Epithelial cell of esophagus (primary cell): ENCODE measurements around the gene SPATA9.
"Not testable (repeated sequence)": the region's sequence is repeated elsewhere in the genome, so short reads cannot be mapped to it uniquely, and the experiment has no call there.

ENCODE experiments used
- DNase-seq: peaks from one replicate; pipeline ENCODE4 v3.0.0; 2010; ENCODE audit warnings: low read depth
- H3K4me3 ChIP-seq: 2 replicates; pipeline ENCODE4 v1.5.1; 2011; ENCODE audit warnings: mild to moderate bottlenecking, low read length, control low read depth
- TF ChIP-seq, protein P1 (sequence below): IDR thresholded peaks from 2 replicates; pipeline ENCODE4 v1.5.1; 2011; ENCODE audit warnings: low read depth, mild to moderate bottlenecking, low read length, control low read depth, inconsistent platforms; ENCODE audit not compliant: insufficient read depth; ENCODE audit errors: missing control alignments

Gene SPATA9

DNA sequence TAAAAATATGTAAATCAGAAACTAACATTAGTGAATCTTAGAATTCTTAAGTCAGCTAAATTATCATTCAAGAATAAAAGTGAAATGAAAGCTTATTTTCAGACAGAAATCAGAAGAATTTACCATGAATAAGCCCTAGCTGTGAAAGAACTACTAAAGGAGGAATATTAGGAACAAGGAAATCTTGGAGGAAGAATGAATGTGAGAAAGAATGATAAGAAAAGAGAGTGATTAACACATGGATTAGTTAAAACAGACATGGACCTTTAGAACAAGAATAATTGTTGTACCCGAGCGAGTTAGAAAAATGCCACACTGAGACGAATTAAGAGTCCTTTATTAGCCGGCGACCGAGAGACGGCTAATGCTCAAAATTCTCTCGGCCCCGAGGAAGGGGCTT is 24.3 kb upstream of the SPATA9 start:
- TF ChIP-seq, protein P1, sequence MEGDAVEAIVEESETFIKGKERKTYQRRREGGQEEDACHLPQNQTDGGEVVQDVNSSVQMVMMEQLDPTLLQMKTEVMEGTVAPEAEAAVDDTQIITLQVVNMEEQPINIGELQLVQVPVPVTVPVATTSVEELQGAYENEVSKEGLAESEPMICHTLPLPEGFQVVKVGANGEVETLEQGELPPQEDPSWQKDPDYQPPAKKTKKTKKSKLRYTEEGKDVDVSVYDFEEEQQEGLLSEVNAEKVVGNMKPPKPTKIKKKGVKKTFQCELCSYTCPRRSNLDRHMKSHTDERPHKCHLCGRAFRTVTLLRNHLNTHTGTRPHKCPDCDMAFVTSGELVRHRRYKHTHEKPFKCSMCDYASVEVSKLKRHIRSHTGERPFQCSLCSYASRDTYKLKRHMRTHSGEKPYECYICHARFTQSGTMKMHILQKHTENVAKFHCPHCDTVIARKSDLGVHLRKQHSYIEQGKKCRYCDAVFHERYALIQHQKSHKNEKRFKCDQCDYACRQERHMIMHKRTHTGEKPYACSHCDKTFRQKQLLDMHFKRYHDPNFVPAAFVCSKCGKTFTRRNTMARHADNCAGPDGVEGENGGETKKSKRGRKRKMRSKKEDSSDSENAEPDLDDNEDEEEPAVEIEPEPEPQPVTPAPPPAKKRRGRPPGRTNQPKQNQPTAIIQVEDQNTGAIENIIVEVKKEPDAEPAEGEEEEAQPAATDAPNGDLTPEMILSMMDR: no peak
- H3K4me3 ChIP-seq: no peak overlapping the region
- no peak for DNase-seq

DNA sequence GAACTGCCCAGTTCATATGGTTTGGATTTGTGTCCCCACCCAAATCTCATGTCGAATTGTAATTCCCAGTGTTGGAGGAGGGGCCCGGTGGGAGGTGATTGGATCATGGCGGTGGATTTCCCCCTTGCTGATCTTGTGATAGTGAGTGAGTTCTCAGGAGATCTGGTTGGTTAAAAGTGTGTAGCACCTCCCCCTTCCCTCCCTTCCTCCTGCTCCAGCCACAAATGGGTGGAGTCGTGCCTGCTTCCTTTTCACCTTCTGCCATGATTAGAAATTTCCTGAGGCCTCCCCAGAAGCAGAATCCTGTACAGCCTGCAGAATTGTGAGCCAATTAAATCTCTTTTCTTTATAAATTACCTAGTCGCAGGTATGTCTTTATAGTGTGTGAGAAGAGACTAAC is 23.4 kb upstream of the SPATA9 start:
- not testable (repeated sequence) for DNase-seq, H3K4me3 ChIP-seq

DNA sequence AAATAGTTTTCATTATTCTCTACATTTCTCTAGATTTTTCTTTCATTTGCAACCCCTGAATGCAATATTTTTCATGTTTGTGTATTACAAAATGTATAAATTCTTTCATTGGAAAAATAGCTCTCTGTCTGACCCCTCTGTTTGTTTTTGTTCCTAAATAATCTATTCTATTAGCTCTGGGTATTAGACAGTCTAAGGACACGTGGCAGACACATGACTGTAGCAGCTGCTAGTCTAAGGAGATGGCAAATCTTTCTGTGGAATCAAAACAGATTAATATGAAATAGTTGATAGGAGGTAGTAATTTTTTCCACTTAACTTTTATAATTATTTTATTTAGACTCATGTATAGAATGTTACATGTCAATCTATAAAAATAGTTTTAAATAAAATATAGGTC is 21.4 kb upstream of the SPATA9 start:
- TF ChIP-seq, protein P1: no peak
- H3K4me3 ChIP-seq: no peak overlapping the region
- no peak for DNase-seq

DNA sequence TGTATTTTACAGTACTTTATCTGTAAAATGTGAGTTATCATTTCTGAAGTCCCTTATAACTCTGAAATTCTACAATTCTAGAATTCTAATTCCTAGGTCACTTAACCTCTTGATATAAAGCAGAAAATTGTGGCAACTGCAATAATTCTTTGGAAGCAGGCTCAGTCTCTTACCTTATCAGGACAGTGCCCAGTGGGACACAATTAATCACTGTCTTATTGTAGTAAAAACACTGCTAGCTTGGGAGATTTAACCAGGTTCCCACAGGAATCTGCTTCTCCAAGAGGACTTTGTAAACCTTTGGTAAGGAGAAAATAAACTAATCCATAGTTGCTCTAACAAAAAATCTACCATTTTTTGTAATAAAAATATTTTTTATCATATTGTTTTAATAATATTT is 18.3 kb upstream of the SPATA9 start:
- H3K4me3 ChIP-seq: no peak overlapping the region
- no peak for DNase-seq
- TF ChIP-seq, protein P1: no peak

DNA sequence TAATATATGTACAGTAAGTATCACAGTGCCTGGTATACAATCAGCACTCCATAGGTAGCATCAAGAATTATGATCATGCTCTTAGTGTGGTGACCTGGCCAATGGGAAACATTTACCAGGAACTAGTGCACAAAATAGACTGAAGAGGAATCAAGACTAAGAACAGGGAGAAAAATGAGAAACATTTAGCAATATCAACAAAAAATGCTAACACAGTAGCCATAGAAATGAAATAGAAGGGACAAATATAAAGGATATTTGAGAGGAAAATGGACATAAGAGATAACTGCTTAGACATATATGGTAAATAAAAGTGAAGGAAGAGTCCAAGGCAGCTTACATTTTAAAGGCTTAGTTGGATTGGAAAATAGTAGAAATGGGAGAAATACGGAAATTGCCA is 16.5 kb upstream of the SPATA9 start:
- H3K4me3 ChIP-seq: no peak overlapping the region
- no peak for DNase-seq
- TF ChIP-seq, protein P1: no peak

DNA sequence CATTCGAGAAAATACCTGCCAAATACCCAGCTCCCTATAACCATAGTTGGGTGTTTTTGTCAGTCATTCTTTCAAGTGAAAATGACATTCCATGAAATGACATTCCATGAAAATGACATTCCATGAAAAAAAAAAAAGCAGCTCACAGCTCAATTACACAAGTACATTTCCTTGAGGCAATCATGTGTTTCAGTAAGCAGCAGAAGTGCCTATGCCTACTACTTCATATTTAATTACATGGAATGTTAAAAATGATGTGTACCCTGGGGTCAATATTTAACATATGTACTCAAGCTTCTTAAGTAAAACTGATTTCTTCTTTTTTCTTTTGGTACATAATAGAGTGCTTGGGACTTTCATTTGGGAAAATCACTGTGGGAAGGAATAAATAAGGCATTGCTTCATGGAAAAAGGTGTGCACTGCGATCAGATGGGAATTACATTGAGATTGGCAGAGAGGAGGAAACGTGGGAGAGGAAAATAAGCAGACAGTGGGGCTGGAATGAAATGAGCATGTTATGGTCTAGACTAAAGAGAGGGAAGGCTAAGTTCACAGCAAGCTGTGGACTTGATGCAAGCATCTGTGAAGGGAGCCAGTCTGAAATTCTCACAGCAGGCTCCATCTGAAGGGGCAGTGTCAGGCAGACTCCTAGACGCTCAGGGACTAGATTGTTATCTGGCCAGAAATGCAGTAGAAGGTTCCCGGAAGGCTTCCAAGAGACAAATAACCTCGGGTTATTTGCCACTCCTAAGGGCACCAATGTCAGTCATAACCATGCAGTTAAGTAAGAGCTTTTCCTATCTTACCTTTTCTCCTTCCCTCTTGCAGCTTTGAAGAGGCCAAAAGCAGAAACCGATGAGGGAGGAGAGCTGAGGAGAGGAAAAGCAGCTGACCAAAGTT is 15.2 kb upstream of the SPATA9 start:
- H3K4me3 ChIP-seq: no peak overlapping the region
- TF ChIP-seq, protein P1: no peak
- no peak for DNase-seq

DNA sequence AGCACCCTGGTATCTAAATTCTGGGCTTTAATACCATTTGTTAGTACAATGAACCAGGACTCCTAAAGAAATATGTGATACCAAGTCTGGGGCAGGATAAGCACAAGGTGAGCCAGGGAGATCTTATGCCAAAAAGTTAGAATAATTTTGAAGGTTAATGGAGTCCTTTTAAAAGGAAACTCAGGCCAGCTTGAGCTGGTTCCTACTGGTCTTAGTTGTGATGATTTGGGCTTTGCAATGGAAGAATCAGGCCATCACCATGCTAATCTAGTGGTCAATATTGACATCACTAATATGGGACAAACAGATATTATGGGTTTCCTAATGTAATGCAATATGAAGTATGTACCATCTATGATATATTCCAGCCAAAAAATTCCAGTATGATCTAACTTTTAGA is 7.5 kb upstream of the SPATA9 start:
- TF ChIP-seq, protein P1: no peak
- no peak overlapping the region for H3K4me3 ChIP-seq
- no peak for DNase-seq
